ENCODE results near the gene TM2D1. TPM values are rescaled to one million over a fixed set of nuclear protein-coding genes. Genes with fewer than 3 reads are reported as not detected.

The TM2D1 gene
- total RNA-seq, 1 experiment from 2014 or later = 27.2 TPM

GRCh38 chr1:61699911-61700851 is 24.8 kb downstream of the TM2D1 start:
- CTCF ChIA-PET = no interaction called here
- POLR2A ChIA-PET (ENCODE audit: low non-redundant PET) = no interaction called here
- no peaks in the 10 kb centered on the region for H3K4me1 ChIP-seq (ENCODE audit: insufficient read depth, low read length, poor library complexity, severe bottlenecking)
- intact Hi-C loops (cut with micrococcal nuclease; ENCODE audit: unreplicated experiment) = no loop called here
- H3K4me3 ChIP-seq (ENCODE audit: low read depth, low read length, poor library complexity, severe bottlenecking) = no peak overlapping the region
- no peaks in the 10 kb centered on the region for H3K9me3 ChIP-seq (ENCODE audit: low read depth, low read length, poor library complexity, severe bottlenecking)
- H3K27me3 ChIP-seq (replicated peaks; ENCODE audit: insufficient read depth, low read depth, low read length, poor library complexity) = no peaks in the 10 kb centered on the region
- H3K27ac ChIP-seq (ENCODE audit: low read depth, low read length, poor library complexity, severe bottlenecking) = no peak overlapping the region
- H3K36me3 ChIP-seq (ENCODE audit: insufficient read depth, low read length, poor library complexity, severe bottlenecking) = peaks cover 36% of the 10 kb centered on the region
- BruUV-seq (replicated peaks) = no TSS peak
- DNase-seq (ENCODE audit: low spot score) = no peak
- no peak for TF ChIP-seq CTCF (conservative IDR thresholded peaks at IDR 0.05; ENCODE audit: low read depth, low read length)
- no peak for TF ChIP-seq EZH2 (IDR thresholded peaks at IDR 0.05; ENCODE audit: borderline replicate concordance, low read depth, low read length, poor library complexity, severe bottlenecking)

GRCh38 chr1:61692155-61692800 is 32.7 kb downstream of the TM2D1 start:
- no peak for DNase-seq (ENCODE audit: low spot score)
- H3K4me1 ChIP-seq (ENCODE audit: insufficient read depth, low read length, poor library complexity, severe bottlenecking) = no peaks in the 10 kb centered on the region
- BruUV-seq (replicated peaks) = no TSS peak
- H3K27me3 ChIP-seq (replicated peaks; ENCODE audit: insufficient read depth, low read depth, low read length, poor library complexity) = no peaks in the 10 kb centered on the region
- intact Hi-C loops (cut with micrococcal nuclease; ENCODE audit: unreplicated experiment) = no loop called here
- H3K4me3 ChIP-seq (ENCODE audit: low read depth, low read length, poor library complexity, severe bottlenecking) = no peak overlapping the region
- ChIA-PET POLR2A (ENCODE audit: low non-redundant PET) (no interaction called here), CTCF (no interaction called here)
- H3K27ac ChIP-seq (ENCODE audit: low read depth, low read length, poor library complexity, severe bottlenecking) = no peak overlapping the region
- TF ChIP-seq EZH2 (IDR thresholded peaks at IDR 0.05; ENCODE audit: borderline replicate concordance, low read depth, low read length, poor library complexity, severe bottlenecking) (no peak), CTCF (conservative IDR thresholded peaks at IDR 0.05; ENCODE audit: low read depth, low read length) (no peak)
- no peaks in the 10 kb centered on the region for H3K9me3 ChIP-seq (ENCODE audit: low read depth, low read length, poor library complexity, severe bottlenecking)
- H3K36me3 ChIP-seq (ENCODE audit: insufficient read depth, low read length, poor library complexity, severe bottlenecking) = peaks cover 7% of the 10 kb centered on the region

GRCh38 chr1:61687901-61688300 is 37.0 kb downstream of the TM2D1 start:
- no peak for DNase-seq (ENCODE audit: low spot score)
- no peak overlapping the region for H3K27ac ChIP-seq (ENCODE audit: low read depth, low read length, poor library complexity, severe bottlenecking)
- no peaks in the 10 kb centered on the region for H3K27me3 ChIP-seq (replicated peaks; ENCODE audit: insufficient read depth, low read depth, low read length, poor library complexity)
- no TSS peak for BruUV-seq (replicated peaks)
- H3K36me3 ChIP-seq (ENCODE audit: insufficient read depth, low read length, poor library complexity, severe bottlenecking) = no peaks in the 10 kb centered on the region
- H3K9me3 ChIP-seq (ENCODE audit: low read depth, low read length, poor library complexity, severe bottlenecking) = no peaks in the 10 kb centered on the region
- H3K4me1 ChIP-seq (ENCODE audit: insufficient read depth, low read length, poor library complexity, severe bottlenecking) = no peaks in the 10 kb centered on the region
- intact Hi-C loops (cut with micrococcal nuclease; ENCODE audit: unreplicated experiment) = no loop called here
- no peak overlapping the region for H3K4me3 ChIP-seq (ENCODE audit: low read depth, low read length, poor library complexity, severe bottlenecking)
- TF ChIP-seq EZH2 (IDR thresholded peaks at IDR 0.05; ENCODE audit: borderline replicate concordance, low read depth, low read length, poor library complexity, severe bottlenecking) (no peak), CTCF (conservative IDR thresholded peaks at IDR 0.05; ENCODE audit: low read depth, low read length) (no peak)
- CTCF ChIA-PET = no interaction called here
- POLR2A ChIA-PET (ENCODE audit: low non-redundant PET) = no interaction called here

All from A673 (cell line).